Stimulated activated naive CD4-positive, alpha-beta T cell (primary cell): Measurements from ENCODE around the gene MMP17.

Experiments used
- DNase-seq, 6 experiments: peaks; one replicate each; lab custom pipeline; 2025; lab: John Stamatoyannopoulos, UW

MMP17 gene

DNA sequence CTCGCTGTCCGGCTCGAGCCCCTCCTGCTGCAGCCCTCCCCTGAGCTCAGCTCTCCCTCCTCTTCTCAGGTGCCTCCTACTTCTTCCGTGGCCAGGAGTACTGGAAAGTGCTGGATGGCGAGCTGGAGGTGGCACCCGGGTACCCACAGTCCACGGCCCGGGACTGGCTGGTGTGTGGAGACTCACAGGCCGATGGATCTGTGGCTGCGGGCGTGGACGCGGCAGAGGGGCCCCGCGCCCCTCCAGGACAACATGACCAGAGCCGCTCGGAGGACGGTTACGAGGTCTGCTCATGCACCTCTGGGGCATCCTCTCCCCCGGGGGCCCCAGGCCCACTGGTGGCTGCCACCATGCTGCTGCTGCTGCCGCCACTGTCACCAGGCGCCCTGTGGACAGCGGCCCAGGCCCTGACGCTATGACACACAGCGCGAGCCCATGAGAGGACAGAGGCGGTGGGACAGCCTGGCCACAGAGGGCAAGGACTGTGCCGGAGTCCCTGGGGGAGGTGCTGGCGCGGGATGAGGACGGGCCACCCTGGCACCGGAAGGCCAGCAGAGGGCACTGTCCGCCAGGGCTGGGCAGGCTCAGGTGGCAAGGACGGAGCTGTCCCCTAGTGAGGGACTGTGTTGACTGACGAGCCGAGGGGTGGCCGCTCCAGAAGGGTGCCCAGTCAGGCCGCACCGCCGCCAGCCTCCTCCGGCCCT is 22.8 kb downstream of the MMP17 start:
- DNase-seq, result peak in 1 of 6 experiments; percentile 21

DNA sequence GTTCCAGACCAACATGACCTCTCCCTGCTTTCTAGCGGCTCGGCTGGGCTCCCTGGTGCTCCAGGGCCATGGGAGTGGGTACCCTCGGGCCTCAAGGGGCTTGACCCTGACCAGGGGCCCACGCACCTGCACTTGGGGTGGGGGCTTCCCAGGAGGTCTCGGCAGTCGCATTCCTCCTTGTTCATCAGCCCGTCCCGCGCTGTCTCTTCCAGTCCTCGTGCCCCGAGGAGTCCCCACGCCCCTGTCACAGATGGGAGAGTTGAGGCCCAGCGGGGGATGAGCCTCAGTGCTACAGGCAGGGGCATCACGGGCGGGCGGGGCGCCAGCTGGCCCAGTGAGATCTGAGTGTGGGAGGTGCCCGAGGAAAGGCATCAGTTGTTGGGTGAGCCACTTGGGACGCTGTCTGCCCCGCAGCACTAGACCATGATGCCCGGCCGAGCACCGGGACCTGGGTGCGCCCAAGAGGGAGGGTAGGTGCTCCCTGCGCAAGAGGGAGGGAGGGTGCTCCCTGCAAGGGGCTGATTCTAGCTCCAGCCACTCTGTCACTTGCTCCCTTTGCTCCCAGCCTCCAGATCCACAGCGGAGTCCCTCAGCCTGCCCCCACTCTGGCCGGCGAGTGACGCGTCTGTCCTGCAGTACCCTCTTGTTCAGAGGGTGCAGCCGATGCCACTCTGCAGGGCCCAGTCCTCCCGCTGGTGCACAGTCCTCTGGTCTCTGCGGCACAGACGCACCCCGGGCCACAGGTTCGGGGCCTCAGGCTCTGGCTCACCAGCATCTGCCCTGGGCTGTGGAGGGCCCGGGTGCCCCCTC is 23.8 kb downstream of the MMP17 start:
- no peak for DNase-seq

DNA sequence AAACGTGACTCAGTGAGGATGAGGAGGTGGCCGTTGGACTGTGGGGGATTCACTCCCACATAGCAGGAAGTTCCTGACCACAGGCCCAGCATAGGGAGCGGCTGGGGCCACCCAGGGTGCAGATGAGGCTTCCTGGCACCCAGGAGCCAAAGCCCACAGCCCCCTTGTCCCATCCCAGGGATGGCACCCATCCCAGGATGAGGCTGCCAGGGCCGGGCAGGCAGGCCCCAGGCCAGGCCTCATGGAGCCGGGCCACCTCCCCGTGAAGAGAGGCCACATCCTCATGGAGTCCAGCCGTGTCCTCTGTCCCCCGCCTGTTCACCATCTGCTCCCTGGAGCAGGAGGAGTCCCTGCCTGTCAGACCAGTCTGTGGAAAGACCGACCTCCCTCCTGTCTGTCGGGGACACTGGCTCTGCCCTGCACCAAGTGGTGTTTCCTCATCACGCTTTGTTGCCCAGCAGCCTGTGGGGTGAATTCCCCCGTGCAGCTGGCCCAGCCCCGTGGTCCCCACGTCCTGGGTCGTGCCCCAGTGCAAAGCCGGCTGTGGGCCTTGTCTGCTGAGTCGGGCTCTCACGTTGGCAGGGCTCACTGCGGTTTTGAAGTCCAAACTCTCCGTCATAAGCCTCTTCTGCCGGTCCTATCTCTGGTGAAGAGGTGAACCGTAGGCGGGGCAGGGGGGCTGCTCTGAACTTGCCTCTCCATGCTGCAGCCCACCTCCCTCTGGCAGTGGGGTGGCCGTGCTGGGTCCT is 24.5 kb downstream of the MMP17 start:
- no peak for DNase-seq

DNA sequence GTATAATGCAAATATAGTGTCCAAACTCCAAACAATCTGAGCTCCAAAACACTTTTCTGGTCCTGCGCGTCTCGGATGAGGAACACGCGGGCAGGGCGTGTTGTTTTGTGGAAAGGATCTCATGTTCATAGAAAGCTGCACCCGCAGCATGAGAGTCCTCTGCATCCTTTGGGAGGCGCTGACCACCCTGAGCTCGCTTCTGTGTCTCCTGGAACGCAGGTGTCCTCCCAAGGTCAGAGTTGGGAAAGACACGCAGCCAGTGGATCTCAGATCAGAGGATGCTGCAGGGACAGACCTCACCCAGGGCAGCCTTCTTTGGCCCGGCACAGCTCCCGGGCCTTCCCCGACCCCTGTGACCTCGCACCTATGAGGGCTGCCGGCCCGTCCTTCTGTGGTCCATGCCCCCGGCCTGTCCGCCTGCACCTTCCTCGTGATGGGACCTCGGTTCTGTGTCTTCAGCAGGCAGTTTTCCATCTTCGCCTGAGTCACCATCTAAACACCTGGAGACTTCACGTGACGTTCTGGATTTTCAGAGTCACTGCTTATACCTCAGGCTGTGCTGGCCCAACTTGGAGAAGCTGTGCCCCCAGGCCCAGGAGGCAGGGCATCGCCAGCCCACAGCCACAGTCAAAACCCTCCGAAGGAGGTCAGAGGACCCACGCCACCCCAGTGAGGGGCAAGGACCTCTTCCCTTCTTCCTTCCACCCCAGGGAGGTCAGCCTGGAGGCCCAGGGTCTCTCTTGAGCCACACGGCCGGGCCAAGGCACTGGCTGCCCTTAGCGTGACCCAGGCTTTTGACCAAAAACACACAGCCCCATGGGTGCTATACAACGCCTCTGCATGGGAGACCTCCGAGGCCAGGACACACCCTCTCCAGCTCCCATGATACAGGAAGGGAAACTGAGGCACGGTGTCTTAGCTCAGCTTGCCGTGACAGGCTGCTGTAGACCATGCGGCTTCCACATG is 25.9 kb downstream of the MMP17 start:
- no peak for DNase-seq

DNA sequence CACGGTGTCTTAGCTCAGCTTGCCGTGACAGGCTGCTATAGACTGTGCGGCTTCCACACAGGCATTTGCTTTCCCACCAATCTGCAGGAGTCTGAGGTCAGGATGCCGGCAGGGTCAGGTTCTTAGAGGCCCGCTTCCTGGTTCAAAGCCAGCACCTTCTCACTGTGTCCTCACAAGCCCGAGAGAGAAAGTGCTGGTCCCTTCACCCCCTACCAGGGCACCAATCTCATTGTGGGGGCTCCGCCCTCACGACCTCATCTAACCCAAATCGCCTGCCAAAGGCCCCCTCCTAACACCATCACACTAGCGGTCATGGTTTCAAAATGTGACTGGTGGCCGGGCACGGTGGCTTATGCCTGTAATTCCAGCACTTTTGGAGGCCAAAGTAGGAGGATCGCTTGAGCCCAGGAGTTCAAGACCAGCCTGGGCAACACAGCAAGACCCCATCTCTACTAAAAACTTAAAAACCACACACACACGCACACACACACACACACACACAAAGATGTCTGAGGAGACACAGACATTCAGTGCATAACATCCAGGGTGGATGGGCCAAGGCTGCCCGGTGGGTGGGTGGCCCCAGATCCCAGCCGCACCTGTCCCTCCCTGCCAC is 26.8 kb downstream of the MMP17 start:
- no peak for DNase-seq

DNA sequence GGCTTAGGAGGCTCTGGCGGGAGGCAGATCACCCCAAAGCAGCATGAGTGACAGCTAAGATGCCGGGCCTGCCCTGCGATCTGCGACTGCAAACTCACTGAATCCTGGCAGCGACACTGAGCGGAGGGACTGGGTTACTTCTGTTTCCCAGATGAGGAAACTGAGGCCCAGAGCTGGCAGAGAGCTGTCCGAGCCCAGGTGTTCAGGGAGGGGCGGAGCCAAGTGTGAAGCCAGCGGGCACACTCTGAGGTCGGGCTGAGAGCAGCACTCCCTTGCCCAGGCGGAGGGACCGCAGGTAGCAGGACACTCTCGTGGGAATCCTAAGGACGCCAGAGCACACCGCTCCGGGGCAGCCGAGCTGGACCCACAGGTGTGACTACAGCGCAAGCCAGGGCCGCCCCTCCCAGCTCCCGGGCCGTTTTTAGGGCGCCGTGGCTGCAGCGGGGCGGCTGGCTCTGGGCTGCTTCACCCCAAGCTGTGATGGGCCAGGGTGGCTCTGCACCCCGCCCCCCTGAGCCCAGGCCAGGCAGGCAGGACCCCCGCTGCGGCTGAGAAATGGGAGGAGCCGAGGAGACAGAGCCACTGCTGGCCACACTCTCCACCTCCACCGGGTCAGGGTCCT is 27.4 kb downstream of the MMP17 start:
- no peak for DNase-seq

DNA sequence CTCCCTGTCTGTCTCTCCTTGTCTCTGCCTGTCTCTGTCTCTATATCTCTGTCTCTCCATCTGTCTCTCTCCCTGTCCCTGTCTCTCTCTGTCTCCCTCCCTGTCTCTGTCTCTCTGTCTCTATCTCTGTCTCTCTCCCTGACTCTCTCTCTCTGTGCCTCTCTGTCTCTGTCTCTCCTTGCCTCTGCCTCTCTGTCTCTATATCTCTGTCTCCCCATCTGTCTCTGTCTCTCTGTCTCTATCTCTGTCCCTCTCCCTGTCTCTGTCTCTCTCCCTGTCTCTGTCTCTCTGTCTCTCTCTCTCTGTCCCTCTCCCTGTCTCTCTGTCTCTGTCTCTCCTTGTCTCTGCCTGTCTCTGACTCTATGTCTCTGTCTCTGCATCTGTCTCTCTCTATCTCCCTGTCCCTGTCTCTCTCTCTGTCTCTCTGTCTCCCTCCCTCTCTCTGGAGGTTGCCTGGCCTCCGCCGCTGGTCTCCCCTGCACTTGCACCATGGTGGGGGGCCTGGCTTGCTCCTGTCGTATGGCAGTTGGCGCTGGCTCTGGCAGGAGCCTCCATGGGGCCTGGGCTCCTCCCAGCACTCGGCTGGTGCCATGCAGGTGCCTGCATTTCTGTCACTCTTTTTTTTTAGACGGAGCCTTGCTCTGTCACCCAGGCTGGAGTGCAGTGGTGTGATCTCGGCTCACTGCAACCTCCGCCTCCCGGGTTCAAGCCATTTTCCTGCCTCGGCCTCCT is 28.3 kb downstream of the MMP17 start:
- DNase-seq, result no peak

DNA sequence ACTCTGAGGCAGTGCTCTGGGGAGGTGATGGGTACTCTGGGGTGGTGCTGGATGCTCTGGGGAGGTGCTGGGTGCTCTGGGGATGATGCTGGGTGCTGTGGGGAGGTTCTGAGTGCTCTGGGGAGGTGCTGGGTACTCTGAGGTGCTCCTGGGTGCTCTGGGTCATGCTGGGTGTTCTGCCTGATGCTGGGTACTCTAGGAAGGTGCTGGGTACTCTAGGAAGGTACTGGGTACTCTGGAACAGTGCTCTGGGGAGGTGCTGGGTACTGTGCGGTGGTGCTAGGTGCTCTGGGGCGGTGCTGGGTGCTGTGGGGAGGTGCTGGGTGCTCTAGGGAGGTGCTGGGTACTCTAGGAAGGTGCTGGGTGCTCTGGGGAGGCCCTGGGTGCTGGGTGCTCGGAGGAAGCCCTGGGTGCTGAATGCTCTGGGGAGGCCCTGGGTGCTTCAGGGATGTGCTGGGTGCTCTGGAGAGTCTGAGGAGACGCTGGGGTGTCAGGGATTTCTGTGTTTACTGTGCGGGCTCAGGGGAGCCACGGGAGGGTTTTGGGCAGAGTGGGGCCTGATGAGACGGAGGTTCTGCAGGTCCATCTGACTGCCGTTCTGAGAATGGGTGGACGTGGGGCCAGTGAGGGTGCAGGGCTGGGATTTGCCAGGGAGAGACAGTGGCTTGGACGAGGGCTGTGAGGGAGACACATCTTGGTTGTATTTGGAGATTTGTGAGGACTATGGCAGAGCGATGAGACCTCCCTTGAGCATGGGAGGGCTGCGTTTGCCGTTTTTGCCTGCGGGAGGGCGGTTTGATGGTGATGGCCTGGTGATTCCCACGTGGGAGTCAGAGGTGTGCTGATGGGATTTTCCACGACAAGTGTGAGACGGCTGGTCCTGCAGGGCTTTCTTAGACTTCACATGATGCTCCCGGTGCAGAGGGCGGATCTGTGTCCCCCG is 30.0 kb downstream of the MMP17 start:
- no peak for DNase-seq

DNA sequence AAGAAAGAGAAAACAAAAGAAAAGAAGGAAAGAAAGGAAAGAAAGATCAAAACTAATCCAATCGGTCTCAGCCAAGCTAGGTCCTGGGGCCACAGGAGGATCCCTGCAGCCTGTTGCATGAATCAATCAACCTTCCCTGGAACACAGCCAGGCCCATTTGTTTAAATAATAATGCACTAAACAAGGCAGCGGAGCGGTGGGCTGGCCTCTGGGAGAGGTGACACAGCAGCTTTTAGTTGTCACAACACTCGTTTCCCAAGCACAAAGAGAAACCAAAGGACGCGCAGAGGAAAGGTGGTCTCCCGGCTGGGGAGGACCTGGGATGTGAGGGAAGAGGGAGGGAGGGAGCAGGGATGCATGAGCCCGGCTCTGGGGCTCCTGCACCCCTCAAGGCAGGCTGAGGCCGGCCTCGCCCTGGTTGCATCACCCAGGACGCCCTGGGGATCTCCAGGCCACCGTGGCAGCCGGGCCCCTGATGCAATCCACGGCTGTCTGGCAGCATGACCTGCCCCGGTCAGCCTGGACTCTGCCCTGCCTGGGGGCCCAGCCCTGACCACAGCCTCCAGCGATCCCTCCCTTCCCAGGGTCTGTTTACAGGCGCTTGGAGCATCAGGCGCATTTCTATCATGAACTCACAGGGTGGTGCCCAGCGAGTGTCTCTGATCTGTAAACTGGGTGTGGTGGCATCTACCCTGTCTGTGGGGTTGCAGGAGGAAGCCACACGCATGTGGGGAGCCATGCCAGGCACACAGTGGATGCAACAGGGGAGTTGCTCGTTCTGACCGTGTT is 32.5 kb downstream of the MMP17 start:
- no peak for DNase-seq

DNA sequence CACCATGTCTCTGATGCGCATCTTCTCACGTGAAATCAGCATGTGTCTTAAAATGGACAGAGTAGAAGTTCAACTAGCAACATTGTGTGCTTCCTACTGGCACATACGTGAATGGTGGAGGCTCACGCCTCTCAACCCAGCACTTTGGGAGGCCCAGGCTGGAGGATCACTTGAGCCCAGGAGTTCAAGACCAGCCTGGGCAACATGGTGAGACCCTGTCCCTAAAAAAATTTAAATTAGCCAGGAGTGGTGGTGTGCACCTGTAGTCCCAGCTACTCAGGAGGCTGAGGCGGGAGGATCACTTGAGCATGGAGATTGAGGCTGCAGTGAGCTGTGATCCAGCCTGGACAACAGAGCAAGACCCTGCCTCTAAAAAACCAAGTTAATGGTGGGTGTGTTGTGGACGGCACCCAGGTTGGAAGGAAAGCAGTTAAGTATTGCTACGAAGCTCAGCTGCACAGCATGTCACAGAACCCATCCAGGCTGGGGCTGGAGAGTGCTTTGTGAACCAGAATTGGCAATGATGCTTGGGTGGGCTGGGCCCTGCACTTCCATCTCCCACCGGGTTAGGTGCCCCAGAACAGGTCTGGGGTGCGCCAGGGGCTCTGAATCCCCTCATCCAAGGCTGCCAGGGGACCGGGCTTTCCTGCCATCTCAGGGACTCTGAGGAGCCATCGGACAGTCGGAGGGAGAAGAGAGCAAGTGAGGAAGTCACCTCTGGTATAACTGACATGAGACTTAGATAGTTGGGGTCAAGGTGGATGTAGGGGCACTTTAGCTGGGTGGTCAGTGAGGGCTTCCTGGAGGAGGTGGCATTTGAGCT is 33.3 kb downstream of the MMP17 start:
- DNase-seq, result no peak

DNA sequence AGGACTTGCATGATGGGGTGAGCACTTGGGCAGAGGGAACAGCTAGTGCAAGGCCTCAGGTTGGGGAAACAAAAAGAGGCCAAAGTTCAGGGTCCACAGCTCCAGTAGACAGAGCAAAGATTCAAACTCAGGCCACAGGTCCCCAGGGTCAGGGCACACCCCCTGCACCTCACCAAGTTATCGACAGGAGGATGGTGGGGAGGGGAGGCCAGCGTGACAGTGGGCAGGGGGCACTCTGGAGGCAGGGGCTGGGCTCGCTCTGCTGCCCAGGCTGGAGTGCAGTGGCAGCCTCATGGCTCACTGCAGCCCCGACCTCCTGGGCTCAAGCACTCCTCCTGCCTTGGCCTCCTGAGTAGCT is 33.9 kb downstream of the MMP17 start:
- no peak for DNase-seq

DNA sequence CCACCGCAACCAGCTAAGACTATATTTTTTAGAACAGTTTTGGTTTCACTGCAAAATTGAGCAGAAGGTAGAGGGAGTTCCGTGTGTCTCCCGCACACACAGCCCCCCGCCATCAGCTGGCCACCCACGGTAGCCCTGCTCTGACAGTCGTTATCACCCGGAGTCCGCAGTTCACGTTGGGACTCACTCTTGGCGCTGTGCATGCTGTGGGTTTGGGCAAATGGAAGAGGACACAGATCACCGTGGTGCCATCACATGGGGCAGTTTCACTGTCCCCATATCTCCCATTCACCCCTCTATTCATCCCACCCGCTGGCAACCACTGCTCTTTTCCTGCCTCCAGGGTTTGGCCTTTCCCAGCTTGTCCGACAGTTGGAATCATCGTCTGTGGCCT is 34.4 kb downstream of the MMP17 start:
- no peak for DNase-seq

DNA sequence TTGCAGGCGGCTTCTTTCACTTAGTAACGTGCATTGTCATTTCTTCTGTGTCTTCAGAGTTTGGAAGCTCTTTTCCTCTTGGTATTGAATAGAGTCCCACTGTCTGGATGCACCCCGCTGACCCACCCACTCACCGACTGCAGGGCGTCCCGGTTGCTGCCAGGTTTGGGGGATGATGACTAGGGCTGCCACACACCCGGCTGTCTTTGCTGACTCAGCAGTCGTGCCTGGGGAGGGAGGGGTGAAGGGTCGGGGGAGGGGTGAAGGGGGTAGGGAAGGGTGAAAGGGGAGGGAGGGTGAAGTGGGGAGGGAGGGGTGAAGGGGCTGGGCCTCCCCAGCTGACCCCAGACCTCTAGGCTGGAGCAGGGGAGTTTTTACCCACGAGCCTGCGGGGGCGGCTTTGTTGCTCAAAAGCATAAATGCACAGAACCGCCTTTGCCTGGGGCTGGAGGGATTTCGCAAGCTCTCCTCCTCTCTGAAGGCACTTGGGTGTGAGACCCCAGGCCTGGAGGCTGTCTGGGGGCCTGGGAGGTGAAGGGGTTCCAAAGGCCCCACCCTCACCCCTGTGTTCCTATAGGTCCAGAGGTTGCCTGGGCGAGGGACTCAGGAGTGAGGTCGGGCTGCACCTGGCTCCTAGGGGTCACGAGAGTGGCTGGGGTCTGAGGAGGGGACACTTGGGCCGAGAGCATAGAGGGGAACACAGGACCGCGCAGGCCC is 35.0 kb downstream of the MMP17 start:
- no peak for DNase-seq

DNA sequence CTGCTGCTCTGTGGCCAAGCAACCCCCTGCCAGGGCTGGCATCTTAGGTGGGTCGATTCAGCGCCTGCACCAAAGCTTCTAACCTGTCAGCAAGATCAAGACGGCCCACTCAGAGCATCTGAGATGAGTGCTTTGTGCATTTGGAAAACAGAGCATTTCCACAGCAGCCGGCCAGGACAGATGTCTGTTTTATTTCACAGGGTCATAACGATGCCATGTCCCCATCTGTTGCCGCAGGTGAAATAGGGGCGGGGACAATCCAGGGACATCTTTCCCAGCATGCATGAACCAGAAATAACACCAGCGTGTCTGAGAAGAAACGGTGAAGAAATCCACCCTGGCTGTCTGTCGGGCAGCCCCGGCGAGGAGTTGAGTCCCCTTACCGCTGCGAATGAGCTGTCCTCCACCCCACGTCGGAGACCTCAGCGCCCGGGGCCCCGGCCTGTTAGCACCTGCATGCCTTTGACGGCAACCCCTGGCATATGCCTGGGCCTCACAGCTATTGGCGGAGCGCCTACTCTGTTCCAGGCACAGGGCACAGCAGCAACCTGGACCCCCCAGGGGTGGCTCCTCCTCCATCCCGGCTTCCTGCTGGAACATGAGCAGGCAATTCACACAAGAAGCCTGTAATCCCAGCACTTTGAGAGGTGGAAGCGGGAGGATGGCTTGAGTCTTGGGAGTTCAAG is 35.7 kb downstream of the MMP17 start:
- DNase-seq, result no peak

DNA sequence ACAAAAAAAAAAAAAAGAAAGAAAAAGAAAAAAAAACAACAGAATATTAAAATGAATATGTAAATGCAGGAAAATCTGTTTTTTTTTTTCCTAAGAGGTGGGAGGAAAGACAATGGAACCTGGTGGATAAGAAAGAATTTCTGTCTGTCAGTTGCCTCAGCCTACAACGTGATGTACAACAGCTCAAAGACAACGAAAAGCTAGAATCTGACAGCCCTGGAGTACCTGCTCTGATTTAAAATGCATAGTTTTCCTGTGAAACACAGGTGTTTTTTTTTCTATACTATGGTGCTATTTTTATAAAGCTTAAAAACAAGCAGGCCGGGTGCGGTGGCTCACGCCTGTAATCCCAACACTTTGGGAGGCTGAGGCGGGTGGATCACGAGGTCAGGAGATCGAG is 36.3 kb downstream of the MMP17 start:
- DNase-seq, result no peak
